ENCODE results near the gene SLAMF1.

Gene SLAMF1

GRCh38 chr1:160671603-160672517 lies 25.0 kb upstream of the SLAMF1 start:
- no peak overlapping the region for H3K4me3 ChIP-seq (replicated peaks; ENCODE audit: low read depth, low read length)
- DNase-seq (ENCODE audit: low read depth), result no peak
- no peak for TF ChIP-seq CTCF (IDR thresholded peaks at IDR 0.05; ENCODE audit: low read length, missing control alignments)

DNA sequence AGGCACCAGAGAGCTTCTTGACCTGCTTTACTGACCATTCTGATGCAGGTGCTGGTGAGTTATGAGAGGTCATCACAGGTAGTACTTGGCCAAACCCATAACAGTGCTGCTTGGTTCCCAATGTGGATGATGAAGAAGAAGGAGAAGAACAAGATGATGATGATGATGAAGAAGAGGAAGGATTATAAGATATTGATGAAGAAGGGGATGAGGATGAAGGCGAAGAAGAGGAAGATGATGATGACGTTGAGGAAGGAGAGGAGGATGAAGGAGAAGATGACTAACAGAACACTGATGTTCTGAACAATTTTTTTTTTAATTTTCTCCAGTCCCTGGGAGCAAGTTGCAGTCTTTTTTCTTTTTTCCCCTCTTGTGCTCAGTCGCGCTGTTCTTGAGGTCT lies 23.9 kb upstream of the SLAMF1 start:
- H3K4me3 ChIP-seq (replicated peaks; ENCODE audit: low read depth, low read length), result no peak overlapping the region
- no peak for TF ChIP-seq CTCF (IDR thresholded peaks at IDR 0.05; ENCODE audit: low read length, missing control alignments)
- no peak for DNase-seq (ENCODE audit: low read depth)

DNA sequence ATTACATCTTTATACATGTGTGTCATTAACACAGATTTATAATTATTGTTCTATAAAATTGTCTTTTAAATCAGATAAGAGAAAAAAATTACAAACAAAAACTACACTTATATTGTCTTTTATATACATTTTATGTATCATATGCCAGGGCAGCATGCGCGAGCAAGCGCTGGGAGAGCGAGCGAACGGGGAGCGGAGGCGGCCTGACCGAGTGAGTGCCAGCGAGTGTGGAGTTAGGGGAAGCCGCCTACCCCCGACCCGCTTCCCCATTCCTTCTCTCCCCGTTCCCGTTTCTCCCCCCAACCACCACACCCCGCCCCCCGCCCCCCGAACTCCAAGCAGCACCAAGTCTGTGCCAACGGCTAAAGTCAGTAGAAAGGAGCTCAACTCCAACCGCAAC lies 23.0 kb upstream of the SLAMF1 start:
- no peak for TF ChIP-seq CTCF (IDR thresholded peaks at IDR 0.05; ENCODE audit: low read length, missing control alignments)
- DNase-seq (ENCODE audit: low read depth), result no peak
- no peak overlapping the region for H3K4me3 ChIP-seq (replicated peaks; ENCODE audit: low read depth, low read length)

GRCh38 chr1:160669276-160669675 lies 22.4 kb upstream of the SLAMF1 start:
- H3K4me3 ChIP-seq (replicated peaks; ENCODE audit: low read depth, low read length), result no peak overlapping the region
- DNase-seq (ENCODE audit: low read depth), result no peak
- TF ChIP-seq CTCF (IDR thresholded peaks at IDR 0.05; ENCODE audit: low read length, missing control alignments), result no peak

GRCh38 chr1:160667896-160668295 lies 21.1 kb upstream of the SLAMF1 start:
- no peak for TF ChIP-seq CTCF (IDR thresholded peaks at IDR 0.05; ENCODE audit: low read length, missing control alignments)
- DNase-seq (ENCODE audit: low read depth), result no peak
- H3K4me3 ChIP-seq (replicated peaks; ENCODE audit: low read depth, low read length), result no peak overlapping the region

- no peak overlapping the region for H3K4me3 ChIP-seq (replicated peaks; ENCODE audit: low read depth, low read length)
- no peak for TF ChIP-seq CTCF (IDR thresholded peaks at IDR 0.05; ENCODE audit: low read length, missing control alignments)
- no peak for DNase-seq (ENCODE audit: low read depth)
Observed at GRCh38 chr1:160666079-160666442, 19.2 kb upstream of the SLAMF1 start.

All from fibroblast of pulmonary artery (primary cell).